Upper lobe of right lung (tissue), 1 donor: Measurements from ENCODE around the gene SNX1. TPM values are rescaled to one million over a fixed set of nuclear protein-coding genes. Genes with fewer than 3 reads are reported as not detected.
A peak's percentile ranks its signal among the peaks of the same experiment; 100 is the strongest.

Experiments
- ATAC-seq: fragments of 200-7000 bp; cut with Tn5 transposase; one replicate; pipeline ENCODE4 v1.9.1; 2020; ENCODE audit warnings: mild to moderate bottlenecking, moderate library complexity
- DNase-seq: peaks from one replicate; pipeline ENCODE4 v3.0.0-alpha.2; 2020
- H3K27ac ChIP-seq: fragments of 200-600 bp; one replicate; pipeline ENCODE4 v1.8.0; 2022
- H3K27me3 ChIP-seq: fragments of 200-600 bp; one replicate; pipeline ENCODE4 v1.8.0; 2022; ENCODE audit warnings: mild to moderate bottlenecking
- H3K36me3 ChIP-seq: fragments of 200-600 bp; one replicate; pipeline ENCODE4 v1.8.0; 2022
- H3K4me1 ChIP-seq: fragments of 200-600 bp; one replicate; pipeline ENCODE4 v1.8.0; 2022
- H3K4me3 ChIP-seq: fragments of 200-600 bp; one replicate; pipeline ENCODE4 v1.8.0; 2022; ENCODE audit warnings: mild to moderate bottlenecking
- H3K9me3 ChIP-seq: fragments of 200-600 bp; one replicate; pipeline ENCODE4 v1.8.0; 2022
- intact Hi-C: fragments of 100-400 bp; cut with DNase I; formaldehyde crosslinking; loops from one replicate; pipeline ENCODE4 v1.11.0; 2022
- total RNA-seq: library from RNA; stranded (reverse); fragmentation: NEBNext Ultra II Directional; extraction: Animal tissue kit (Norgen Biotek cat#: 25700); gene quantifications from one replicate; pipeline ENCODE4 v1.2.1, GENCODE V29; 2021
- TF ChIP-seq, protein P1 (sequence below): fragments of 200-600 bp; IDR thresholded peaks from one replicate; pipeline ENCODE4 v1.8.0; 2022; ENCODE audit warnings: antibody characterized with exemption
- donor health status: DM: no; HTN: yes; CAD: no; lungs with severe emphysema.

The SNX1 gene
- total RNA-seq, 1 donor from 2014 or later = 162 TPM

GRCh38 chr15:64138331-64138941, 42.7 kb downstream of the SNX1 start:
- H3K4me1 ChIP-seq = peaks cover 10% of the 10 kb centered on the region
- no peak overlapping the region for H3K4me3 ChIP-seq
- DNase-seq (no peak), ATAC-seq (no peak)
- H3K36me3 ChIP-seq = peaks cover 83% of the 10 kb centered on the region
- intact Hi-C loops = no loop called here
- no peak overlapping the region for H3K27ac ChIP-seq
- H3K9me3 ChIP-seq = no peaks in the 10 kb centered on the region
- TF ChIP-seq, protein P1, sequence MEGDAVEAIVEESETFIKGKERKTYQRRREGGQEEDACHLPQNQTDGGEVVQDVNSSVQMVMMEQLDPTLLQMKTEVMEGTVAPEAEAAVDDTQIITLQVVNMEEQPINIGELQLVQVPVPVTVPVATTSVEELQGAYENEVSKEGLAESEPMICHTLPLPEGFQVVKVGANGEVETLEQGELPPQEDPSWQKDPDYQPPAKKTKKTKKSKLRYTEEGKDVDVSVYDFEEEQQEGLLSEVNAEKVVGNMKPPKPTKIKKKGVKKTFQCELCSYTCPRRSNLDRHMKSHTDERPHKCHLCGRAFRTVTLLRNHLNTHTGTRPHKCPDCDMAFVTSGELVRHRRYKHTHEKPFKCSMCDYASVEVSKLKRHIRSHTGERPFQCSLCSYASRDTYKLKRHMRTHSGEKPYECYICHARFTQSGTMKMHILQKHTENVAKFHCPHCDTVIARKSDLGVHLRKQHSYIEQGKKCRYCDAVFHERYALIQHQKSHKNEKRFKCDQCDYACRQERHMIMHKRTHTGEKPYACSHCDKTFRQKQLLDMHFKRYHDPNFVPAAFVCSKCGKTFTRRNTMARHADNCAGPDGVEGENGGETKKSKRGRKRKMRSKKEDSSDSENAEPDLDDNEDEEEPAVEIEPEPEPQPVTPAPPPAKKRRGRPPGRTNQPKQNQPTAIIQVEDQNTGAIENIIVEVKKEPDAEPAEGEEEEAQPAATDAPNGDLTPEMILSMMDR = no peak
- no peaks in the 10 kb centered on the region for H3K27me3 ChIP-seq

GRCh38 chr15:64141798-64142512, 46.2 kb downstream of the SNX1 start:
- intact Hi-C loops = no loop called here
- Histone ChIP-seq H3K4me3 (no peak overlapping the region), H3K9me3 (no peaks in the 10 kb centered on the region), H3K27me3 (no peaks in the 10 kb centered on the region), H3K4me1 (no peaks in the 10 kb centered on the region), H3K36me3 (peaks cover 64% of the 10 kb centered on the region), H3K27ac (no peak overlapping the region)
- ATAC-seq = no peak
- no peak for DNase-seq
- TF ChIP-seq, protein P1 = no peak

DNA sequence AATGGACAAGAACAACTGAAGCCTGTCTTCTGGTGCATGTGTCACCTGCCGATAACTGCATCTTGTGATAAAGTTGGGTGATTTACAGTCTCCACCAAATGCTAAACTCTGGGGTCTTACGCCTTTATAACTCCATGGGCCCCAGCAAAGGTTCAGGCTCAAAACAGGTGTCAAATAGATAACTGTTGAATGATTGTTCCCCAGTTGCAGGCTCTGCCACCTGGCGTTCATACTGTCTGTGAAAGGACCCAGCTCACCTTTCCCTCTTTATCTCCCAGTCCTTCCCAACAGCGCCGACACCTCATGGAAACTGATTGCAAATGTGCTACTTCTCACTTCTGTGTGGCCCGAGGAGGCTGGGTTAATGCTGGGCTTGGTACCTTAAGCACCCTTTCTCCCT, 47.5 kb downstream of the SNX1 start:
- no peaks in the 10 kb centered on the region for H3K9me3 ChIP-seq
- ATAC-seq (no peak), DNase-seq (no peak)
- no peaks in the 10 kb centered on the region for H3K4me1 ChIP-seq
- no peak overlapping the region for H3K4me3 ChIP-seq
- peaks cover 50% of the 10 kb centered on the region for H3K36me3 ChIP-seq
- TF ChIP-seq, protein P1 = no peak
- intact Hi-C loops = no loop called here
- H3K27me3 ChIP-seq = no peaks in the 10 kb centered on the region
- H3K27ac ChIP-seq = no peak overlapping the region

GRCh38 chr15:64144192-64144564, 48.4 kb downstream of the SNX1 start:
- Histone ChIP-seq H3K4me3 (no peak overlapping the region), H3K27ac (no peak overlapping the region), H3K4me1 (no peaks in the 10 kb centered on the region), H3K9me3 (no peaks in the 10 kb centered on the region), H3K27me3 (no peaks in the 10 kb centered on the region), H3K36me3 (peaks cover 44% of the 10 kb centered on the region)
- peak; percentile 13 for ATAC-seq
- intact Hi-C loops = no loop called here
- TF ChIP-seq, protein P1 = no peak
- DNase-seq = peak; percentile 59

GRCh38 chr15:64144565-64145281, 48.9 kb downstream of the SNX1 start:
- Histone ChIP-seq H3K27me3 (no peaks in the 10 kb centered on the region), H3K4me3 (no peak overlapping the region), H3K27ac (no peak overlapping the region), H3K4me1 (no peaks in the 10 kb centered on the region), H3K9me3 (no peaks in the 10 kb centered on the region), H3K36me3 (peaks cover 44% of the 10 kb centered on the region)
- TF ChIP-seq, protein P1 = no peak
- DNase-seq (peak; percentile 41), ATAC-seq (peak; percentile 33)
- intact Hi-C loops = no loop called here
